GM10266 (cell line): ENCODE measurements around the gene SYT12.

ENCODE experiments used
- DNase-seq: peaks from one replicate; pipeline ENCODE4 v3.0.0; 2012; ENCODE audit errors: extremely low spot score
- TF ChIP-seq, protein P1 (sequence below): IDR thresholded peaks from 2 replicates; pipeline ENCODE4 v1.5.1; 2012; ENCODE audit warnings: mild to moderate bottlenecking, low read depth; ENCODE audit not compliant: control insufficient read depth, insufficient read depth; ENCODE audit errors: missing control alignments

Gene SYT12

DNA sequence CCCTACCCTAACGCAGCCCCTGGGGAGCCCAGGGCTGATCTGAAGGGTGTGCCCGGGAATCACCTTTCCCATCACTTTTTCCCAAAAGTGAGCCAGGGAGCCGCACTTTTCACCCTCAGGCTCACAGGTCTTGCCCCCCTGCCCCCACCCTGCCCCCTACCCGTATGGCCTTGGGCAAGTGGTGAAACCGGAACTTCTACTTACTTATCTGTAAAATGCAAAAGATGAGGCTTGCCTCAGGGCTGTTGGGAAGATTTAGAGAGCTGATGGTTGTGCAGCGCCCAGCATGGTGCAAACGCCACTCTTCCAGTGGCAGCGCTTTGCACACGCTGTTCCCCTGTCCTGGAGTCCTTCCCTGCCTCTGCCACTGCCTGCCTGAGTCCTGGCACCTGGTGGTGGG lies 8.0 kb downstream of the SYT12 start:
- no peak for DNase-seq
- TF ChIP-seq, protein P1, sequence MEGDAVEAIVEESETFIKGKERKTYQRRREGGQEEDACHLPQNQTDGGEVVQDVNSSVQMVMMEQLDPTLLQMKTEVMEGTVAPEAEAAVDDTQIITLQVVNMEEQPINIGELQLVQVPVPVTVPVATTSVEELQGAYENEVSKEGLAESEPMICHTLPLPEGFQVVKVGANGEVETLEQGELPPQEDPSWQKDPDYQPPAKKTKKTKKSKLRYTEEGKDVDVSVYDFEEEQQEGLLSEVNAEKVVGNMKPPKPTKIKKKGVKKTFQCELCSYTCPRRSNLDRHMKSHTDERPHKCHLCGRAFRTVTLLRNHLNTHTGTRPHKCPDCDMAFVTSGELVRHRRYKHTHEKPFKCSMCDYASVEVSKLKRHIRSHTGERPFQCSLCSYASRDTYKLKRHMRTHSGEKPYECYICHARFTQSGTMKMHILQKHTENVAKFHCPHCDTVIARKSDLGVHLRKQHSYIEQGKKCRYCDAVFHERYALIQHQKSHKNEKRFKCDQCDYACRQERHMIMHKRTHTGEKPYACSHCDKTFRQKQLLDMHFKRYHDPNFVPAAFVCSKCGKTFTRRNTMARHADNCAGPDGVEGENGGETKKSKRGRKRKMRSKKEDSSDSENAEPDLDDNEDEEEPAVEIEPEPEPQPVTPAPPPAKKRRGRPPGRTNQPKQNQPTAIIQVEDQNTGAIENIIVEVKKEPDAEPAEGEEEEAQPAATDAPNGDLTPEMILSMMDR, result no peak

DNA sequence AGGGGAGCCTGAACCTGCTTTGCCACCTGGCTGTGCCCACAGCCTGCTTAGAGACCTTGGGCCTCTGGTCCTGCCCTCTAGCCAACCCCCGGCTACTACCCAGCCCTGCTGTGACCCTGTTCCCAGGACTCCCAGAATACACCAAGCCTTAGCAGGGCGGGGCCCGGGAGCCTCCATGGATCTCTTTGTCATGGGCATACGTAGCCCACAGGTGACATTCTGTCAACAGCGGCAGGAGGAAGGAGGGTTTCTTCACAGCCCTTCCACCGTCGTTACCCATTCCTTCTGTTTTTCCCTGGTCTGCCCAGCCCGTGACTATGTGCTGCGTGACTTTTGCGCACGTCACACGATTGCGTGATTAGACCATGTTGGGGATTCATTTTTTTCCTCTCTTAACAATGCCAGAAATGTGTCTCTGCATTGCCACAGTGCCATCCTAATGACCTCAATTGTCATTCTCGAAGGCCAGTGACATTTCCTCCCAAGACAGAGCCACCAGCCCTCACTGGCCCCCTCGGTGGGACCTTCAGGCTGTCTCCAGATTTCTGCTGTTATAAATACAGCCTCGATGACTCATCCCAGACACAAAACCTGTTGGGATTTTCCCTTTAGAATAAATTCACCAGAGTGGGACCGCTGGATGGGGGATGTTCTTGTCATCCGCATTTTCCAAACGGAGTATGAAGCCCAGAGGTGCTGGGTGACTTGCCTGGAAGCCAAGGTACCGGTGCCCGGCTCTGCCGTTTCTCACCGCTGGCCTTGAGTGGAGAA lies 9.0 kb downstream of the SYT12 start:
- TF ChIP-seq, protein P1, result no peak
- no peak for DNase-seq

- TF ChIP-seq, protein P1, result no peak
- DNase-seq, result no peak
These were observed 10.1 kb downstream of the SYT12 start for GRCh38 chr11:67032830-67033551.

- no peak for DNase-seq
- TF ChIP-seq, protein P1, result no peak
These were observed 10.8 kb downstream of the SYT12 start for GRCh38 chr11:67033661-67034166.

DNA sequence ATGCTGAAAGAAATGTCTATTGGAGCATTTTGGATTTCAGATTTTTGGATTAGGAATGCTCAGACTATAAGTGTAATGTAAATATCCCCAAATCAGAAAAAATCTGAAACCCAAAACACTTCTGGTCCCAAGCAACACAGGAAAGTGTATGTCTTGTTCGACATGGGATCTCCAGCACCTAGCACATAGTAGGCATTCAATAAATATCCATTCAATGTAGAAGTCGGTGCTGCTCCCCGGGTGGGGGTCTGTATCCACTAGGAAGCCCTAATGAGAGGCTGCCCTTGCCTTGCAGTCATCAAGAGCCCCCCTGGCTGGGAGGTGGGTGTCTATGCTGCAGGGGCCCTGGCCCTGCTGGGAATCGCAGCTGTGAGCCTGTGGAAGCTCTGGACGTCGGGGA lies 11.4 kb downstream of the SYT12 start:
- TF ChIP-seq, protein P1, result no peak
- no peak for DNase-seq

DNA sequence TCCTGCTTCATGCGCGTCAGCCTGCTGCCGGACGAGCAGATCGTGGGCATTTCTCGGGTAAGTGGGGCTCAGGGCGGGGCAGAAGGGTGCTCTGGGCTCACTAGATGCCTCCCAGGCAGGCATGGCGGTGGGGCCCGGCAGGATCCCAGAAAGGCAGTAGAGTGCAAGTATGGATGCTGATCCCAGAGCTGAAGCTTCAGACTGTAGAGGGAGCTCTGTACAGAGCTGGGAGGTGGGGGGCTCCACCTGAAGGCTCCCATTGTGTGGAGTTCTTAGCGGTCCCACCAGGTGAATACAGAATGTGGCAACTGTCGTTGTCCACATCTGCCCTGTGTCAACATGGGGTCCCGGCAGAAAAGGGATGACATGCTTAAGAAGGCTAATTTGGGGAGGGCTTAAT lies 17.2 kb downstream of the SYT12 start:
- TF ChIP-seq, protein P1, result no peak
- no peak for DNase-seq

DNA sequence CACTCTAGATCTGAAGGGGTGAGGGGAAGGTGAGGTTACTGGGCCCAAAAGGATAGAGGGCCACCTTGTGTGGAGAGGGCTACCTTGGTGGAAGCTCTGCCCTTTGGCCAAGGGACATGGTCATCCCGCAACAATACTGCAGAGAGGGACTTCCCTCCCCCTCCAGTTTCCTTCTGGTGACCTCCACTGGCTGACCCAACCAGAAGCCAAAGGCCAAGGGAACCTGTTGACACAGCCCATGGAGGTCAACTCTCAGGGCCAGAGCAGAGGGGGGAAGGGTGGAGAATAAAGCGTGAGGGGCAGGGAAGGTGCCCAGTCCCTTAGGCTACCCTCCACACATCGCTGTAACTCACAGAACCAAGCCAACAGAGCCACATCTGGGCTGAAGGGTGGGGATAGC lies 18.7 kb downstream of the SYT12 start:
- no peak for DNase-seq
- TF ChIP-seq, protein P1, result no peak
